ENCODE results near the gene MEI1.
"Not testable (repeated sequence)": the region's sequence is repeated elsewhere in the genome, so short reads cannot be mapped to it uniquely, and the experiment has no call there.

The MEI1 gene

DNA sequence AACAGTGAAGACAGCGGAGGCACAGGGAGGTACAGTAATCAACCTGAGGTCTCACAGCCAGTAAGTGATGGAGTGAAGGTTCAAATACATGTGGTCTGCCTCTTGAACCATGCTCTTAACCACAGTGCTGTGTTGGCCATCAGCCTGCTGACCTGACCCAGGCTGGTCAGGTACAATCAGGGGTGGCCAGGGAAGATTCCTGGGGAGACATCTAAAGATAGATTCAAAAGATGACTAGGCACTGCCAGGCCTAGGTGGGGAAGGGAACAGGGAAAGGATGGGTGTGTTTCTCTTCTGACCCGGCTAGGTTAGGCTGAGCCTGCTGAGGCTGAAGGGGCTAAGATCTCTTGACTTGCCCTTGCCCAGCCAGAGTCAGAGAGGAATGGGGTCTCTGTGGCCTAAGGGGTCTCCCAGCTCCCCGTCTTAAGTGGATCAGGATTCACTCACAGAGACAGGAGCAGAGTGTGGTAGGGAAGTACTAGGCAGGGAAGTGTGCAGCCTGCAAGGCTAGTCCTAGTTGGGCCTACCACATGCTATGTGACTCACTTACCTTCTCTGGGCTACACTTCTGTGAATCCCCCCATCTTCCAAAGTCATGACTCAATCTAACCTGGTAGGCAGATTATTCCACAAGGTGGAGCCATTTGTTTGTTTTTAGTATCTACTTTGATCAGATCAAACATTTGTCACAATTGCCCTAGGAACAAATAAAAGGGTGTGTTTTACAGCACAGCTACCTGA lies 123.2 kb downstream of the MEI1 start:
- DNase-seq (ENCODE audit: low spot score) = no peak

GRCh38 chr22:41823797-41824196 lies 124.5 kb downstream of the MEI1 start:
- DNase-seq (ENCODE audit: low spot score) = no peak

GRCh38 chr22:41825376-41825775 lies 126.1 kb downstream of the MEI1 start:
- no peak for DNase-seq (ENCODE audit: low spot score)

GRCh38 chr22:41826021-41826420 lies 126.7 kb downstream of the MEI1 start:
- no peak for DNase-seq (ENCODE audit: low spot score)

GRCh38 chr22:41826430-41827383 lies 127.4 kb downstream of the MEI1 start:
- DNase-seq (ENCODE audit: low spot score) = no peak

DNA sequence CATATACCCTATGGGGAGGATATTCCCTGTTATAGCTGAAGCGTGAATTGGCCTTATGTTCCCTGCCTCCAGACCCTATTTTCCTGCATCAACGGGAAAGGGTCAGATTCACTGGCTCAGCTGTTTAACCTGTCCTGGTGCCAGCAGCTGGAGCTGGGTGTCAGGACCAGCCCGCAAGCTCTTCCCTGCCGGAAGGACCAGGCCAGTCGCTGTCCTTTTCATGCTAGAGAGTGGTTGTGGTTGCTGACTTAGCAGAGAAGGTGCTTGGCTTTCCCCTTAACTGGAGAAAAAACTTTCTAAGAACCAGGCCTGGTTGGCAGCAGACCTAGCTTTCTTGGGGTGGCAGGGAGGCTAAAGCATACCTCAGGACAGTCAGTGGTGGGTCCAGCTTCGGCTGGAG lies 128.4 kb downstream of the MEI1 start:
- DNase-seq (ENCODE audit: low spot score) = no peak

GRCh38 chr22:41828516-41828915 lies 129.2 kb downstream of the MEI1 start:
- DNase-seq (ENCODE audit: low spot score) = no peak

DNA sequence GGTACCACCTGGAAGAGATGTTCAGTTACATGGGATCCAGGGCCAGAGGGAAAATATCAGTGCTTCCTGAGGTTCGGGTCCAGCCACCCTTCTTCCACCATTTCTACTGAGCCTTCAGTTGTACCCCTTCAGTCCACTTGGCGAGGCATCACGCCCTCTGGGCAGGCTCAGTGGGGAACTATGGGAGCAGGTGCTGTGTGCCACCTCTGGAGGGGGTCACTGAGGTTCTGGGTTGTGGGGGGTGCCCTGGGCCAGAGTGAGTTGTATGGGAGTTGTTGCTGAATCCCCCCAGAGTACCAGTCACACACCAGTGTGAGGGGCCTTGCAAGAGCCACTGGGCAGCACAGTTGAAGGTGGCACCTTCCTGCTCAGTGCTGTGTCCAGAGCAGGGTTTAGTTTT lies 130.9 kb downstream of the MEI1 start:
- DNase-seq (ENCODE audit: low spot score) = no peak

GRCh38 chr22:41831383-41831782 lies 132.1 kb downstream of the MEI1 start:
- DNase-seq (ENCODE audit: low spot score) = no peak

GRCh38 chr22:41831828-41832552 lies 132.7 kb downstream of the MEI1 start:
- DNase-seq (ENCODE audit: low spot score) = no peak

DNA sequence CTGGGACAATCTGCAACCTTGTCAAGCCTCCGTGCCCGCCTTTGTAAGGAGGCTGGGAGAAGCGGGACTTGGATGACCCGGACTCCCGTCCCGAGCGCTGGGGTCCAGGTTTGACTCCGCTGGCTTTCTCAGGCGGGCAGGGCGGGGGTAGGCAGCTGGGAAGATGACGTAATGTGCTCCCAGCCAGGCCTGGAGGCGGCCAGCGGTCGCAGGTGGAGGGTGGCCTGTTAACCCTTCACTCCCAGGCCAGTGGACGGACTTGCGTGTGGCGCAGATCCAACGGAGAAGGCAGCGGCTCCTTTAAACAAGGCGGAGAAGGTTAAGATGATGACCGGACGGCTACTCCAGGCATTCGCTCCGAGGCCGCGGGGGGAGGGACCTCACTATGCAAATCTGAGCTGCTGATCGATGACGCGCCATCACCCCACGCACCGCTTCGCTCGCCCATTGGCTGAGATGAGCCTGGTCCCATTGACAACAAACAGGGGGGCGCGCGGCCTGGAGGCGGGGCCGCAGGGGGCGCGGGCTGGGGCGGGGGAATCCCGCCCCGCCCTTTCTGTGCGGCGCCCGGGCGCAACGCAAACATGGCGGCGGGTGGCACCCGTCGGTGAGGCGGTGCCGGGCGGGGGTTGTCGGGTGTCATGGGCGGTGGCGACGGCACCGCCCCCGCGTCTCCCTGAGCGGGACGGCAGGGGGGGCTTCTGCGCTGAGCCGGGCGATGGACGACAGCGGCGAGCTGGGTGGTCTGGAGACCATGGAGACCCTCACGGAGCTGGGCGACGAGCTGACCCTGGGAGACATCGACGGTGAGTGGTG lies 133.5 kb downstream of the MEI1 start, which contains the start of gene SREBF2:
SREBF2 (plus strand) TSS at position 553 of the 816 bp plus-strand sequence; CDS start at position 719, 166 bp downstream.
- DNase-seq (ENCODE audit: low spot score) = peak; percentile 100

- peak; percentile 72 for DNase-seq (ENCODE audit: low spot score)
Measured at GRCh38 chr22:41833369-41834004, 134.2 kb downstream of the MEI1 start.

- DNase-seq (ENCODE audit: low spot score) = no peak
Measured at GRCh38 chr22:41834005-41834944, 135.0 kb downstream of the MEI1 start.

- DNase-seq (ENCODE audit: low spot score) = not testable (repeated sequence)
Measured at GRCh38 chr22:41835462-41835861, 136.2 kb downstream of the MEI1 start.

DNA sequence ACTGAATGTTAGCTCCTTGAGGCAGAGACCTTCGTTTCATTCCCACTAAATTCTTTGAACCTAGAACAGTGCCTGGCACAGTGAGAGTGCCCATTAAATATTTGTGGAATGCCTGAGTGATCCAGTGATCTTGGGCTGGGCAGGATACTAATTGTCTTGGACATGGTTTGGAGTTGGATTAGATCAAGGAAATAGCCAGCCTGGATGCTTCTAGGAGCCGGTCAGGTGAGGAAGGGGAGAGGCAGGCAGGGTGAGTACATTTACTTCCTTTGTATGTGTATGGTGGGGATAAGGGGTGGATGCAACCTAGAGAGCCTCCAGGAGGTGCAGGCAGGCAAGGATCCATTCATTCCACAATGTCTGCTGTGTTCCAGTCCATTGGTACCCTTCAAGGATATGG lies 137.2 kb downstream of the MEI1 start:
- no peak for DNase-seq (ENCODE audit: low spot score)

DNA sequence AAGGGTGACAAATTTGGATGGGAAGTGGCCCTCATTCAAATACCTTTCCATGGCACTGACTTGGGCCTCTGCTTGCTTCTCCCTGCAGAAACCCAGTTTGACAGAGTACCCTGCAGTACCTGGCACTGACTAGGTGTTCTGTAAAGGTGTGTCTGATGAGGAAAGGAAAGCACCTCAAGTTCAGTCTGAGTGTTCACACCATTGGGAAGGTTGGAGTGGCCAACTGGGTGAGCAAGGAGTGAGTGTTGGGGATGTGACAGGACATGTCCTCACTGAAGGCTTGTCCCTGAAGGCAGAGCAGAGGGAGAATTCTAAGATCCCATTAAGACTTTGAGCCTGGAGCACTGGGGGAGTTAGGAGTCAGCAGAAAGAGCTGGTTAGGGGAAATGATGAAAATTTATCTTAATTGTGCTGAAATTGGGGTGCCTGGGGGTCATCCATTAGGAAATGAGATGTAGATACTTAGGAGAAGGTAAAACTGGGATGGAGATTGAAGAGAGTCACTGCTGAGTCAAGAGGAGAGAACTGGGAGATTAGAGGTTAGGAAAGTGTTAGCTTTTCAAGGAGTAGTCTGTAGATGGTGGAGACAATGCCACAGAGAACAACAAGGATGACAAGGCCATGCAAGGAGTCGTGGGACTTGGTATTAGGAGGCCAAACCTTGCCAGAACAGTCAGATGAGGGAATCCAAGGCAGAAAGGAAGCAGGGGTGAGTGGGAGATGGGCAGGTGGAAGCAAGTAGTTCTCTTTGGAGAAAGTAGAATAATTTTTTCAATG lies 139.7 kb downstream of the MEI1 start:
- DNase-seq (ENCODE audit: low spot score) = no peak

DNA sequence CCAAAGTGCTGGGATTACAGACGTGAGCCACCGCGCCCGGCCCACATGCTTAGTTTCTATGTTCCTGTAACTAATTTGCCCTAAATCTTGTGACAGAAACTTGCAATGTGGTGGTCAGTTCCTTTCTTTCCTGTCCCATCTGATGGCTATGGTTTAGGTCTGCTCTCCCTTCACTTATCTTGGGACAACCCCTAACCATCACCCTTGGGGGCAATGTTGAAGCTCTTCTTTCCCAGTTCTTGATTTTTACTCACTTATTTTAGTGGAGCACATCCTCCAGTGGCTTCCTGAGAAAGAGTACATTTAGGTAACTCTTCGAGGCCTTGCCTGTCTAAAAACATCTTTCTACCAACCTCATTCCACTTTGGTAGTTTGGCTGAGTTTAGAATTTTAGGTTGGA lies 140.9 kb downstream of the MEI1 start:
- DNase-seq (ENCODE audit: low spot score) = no peak

GRCh38 chr22:41841085-41841712 lies 141.9 kb downstream of the MEI1 start:
- DNase-seq (ENCODE audit: low spot score) = no peak

All from ecto neural progenitor cell (in vitro differentiated cells).